Neural progenitor cell (in vitro differentiated cells): ENCODE measurements around the gene PARP3.

Experiments used
- EZH2 ChIP-seq: fragments of 200-600 bp; sonication (generic); IDR thresholded peaks from 2 replicates; pipeline ENCODE4 v1.6.1; 2017; ENCODE audit warnings: antibody characterized with exemption, mild to moderate bottlenecking, moderate library complexity
- EZH2phosphoT487 ChIP-seq: fragments of 200-600 bp; sonication (generic); IDR thresholded peaks from 2 replicates; pipeline ENCODE4 v1.6.1; 2017; ENCODE audit warnings: antibody characterized with exemption
- TF ChIP-seq, protein P1 (sequence below): fragments of 200-600 bp; sonication (generic); IDR thresholded peaks from 2 replicates; pipeline ENCODE4 v1.5.1; 2017; ENCODE audit warnings: antibody characterized with exemption, mild to moderate bottlenecking

DNA sequence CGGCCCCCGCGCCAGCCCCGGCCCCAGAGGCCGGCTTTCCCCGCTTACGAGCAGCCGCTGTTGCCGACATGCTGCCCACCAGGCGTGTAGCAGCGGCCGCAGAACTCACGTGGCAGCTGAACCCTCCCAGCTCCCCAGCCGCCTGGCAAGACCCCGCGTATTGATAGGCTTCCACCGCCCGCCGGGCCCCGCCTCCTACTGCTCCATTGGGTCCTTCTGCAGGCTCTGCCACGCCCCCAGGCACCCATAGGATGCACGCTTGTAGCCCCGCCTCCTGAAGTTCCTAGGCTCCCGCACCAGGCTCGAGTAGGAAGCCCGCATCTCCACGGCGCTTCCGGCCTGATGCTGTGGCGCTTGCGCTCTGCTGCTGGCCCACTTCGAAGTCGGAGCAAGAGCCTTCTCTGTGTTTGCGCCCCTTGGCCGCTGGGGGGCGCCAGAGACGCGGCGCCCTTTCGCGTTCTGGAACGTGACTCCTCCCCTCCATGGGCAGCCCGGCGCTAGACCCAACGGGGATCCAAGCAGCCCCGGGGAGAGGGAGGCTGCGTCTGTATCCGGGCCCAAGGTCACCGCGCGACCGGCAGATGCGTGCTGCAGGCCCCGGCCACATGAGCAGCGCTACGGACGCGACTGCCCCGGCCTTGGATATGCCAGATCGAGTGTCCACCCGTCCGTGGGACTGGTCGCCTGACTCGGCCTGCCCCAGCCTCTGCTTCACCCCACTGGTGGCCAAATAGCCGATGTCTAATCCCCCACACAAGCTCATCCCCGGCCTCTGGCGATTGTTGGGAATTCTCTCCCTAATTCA is at the start of gene PARP3, which contains the start of gene RRP9:
- TF ChIP-seq EZH2: no peak
- TF ChIP-seq, protein P1, sequence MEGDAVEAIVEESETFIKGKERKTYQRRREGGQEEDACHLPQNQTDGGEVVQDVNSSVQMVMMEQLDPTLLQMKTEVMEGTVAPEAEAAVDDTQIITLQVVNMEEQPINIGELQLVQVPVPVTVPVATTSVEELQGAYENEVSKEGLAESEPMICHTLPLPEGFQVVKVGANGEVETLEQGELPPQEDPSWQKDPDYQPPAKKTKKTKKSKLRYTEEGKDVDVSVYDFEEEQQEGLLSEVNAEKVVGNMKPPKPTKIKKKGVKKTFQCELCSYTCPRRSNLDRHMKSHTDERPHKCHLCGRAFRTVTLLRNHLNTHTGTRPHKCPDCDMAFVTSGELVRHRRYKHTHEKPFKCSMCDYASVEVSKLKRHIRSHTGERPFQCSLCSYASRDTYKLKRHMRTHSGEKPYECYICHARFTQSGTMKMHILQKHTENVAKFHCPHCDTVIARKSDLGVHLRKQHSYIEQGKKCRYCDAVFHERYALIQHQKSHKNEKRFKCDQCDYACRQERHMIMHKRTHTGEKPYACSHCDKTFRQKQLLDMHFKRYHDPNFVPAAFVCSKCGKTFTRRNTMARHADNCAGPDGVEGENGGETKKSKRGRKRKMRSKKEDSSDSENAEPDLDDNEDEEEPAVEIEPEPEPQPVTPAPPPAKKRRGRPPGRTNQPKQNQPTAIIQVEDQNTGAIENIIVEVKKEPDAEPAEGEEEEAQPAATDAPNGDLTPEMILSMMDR: peak; percentile 99
- TF ChIP-seq EZH2phosphoT487: no peak
